Peyer's patch (tissue), 4 donors: ENCODE measurements around the gene CDCP2. TPM values are rescaled to one million over a fixed set of nuclear protein-coding genes. Genes with fewer than 3 reads are reported as not detected.
A peak's percentile ranks its signal among the peaks of the same experiment; 100 is the strongest.
"Not testable (repeated sequence)": the region's sequence is repeated elsewhere in the genome, so short reads cannot be mapped to it uniquely, and the experiment has no call there.

ENCODE experiments used
- DNase-seq, 3 donors: peaks; one replicate each; pipeline ENCODE4 v3.0.0-alpha.2; 2017 to 2019
- H3K27ac ChIP-seq, 4 donors: fragments of 200-600 bp; sonication (generic); one replicate each; pipeline ENCODE4 v1.5.1; 2016 to 2019
- H3K27me3 ChIP-seq, 2 donors: fragments of 200-600 bp; sonication (generic); one replicate each; pipeline ENCODE4 v1.5.1; 2019
- H3K36me3 ChIP-seq, 3 donors: fragments of 200-600 bp; sonication (generic); one replicate each; pipeline ENCODE4 v1.5.1; 2016 to 2019
- H3K4me1 ChIP-seq, 4 donors: fragments of 200-600 bp; sonication (generic); one replicate each; pipeline ENCODE4 v1.5.1; 2016 to 2019
- H3K4me3 ChIP-seq, 4 donors: fragments of 200-600 bp; sonication (generic); 1 replicate in 3 of 4; 2 replicates in 1 of 4; pipeline ENCODE4 v1.5.1; 2016 to 2019; ENCODE audit warnings: mild to moderate bottlenecking in 1 of 4
- H3K9me3 ChIP-seq, 4 donors: fragments of 200-600 bp; sonication (generic); one replicate each; pipeline ENCODE4 v1.5.1; 2016 to 2019; ENCODE audit warnings: mild to moderate bottlenecking in 1 of 4
- POLR2A ChIP-seq, 2 donors: fragments of 450-650 bp; IDR thresholded peaks; one replicate each; pipeline ENCODE4 v1.5.1; 2017; ENCODE audit warnings: antibody characterized with exemption in 2 of 2, mild to moderate bottlenecking in 2 of 2, moderate library complexity in 2 of 2
- total RNA-seq, 4 donors: library from RNA; depleted of rRNA; stranded (reverse); fragments of >200 nt; gene quantifications; one replicate each; pipeline ENCODE4 v1.1.0, GENCODE V29; 2016
- TF ChIP-seq, protein P1 (sequence below), 6 experiments: fragments of 450-650 bp in 4 of 6; fragments of 200-600 bp in 2 of 6; sonication (generic) in 1 of 6; IDR thresholded peaks; one replicate each; pipeline ENCODE4 v1.5.1; 2017 to 2019; ENCODE audit warnings: antibody characterized with exemption in 6 of 6, mild to moderate bottlenecking in 3 of 6, moderate library complexity in 1 of 6

Gene CDCP2
- total RNA-seq, 4 donors from 2014 or later: not detected

DNA sequence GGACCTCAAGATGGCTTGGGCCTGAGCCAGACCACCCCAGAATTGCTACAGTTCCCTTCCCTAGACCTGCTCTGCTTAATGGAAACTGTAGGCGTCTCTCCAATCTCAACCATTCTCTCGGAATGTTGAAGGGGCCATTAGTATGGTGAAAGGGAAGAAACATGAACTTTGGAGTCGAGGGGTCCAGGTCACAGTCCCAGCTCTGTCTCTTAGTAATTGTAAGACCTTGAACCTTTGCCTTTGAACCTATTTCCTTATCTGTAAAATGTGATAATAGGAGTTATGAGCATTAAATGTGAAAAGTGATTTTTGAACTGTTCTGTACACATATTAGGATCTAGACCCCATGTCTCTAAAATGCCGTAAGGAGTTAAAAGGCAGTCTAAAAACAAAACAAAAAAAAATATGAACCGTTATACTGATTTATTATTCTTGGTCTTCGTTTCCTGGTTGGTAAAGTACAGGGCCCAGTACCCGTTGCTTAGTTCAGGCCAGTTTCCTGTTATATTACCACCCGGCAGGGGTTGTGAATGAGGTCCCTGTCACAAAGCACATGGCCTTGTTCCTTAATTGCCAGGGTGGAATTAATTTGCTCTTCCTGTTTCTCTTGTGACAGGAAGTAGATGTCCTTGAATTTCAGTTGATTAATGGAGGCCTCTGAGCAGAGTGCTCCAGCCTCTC is 57.1 kb downstream of the CDCP2 start:
- Histone ChIP-seq H3K4me1 (peaks cover 0 to 18% (median 0%) of the 10 kb centered on the region in 4 donors), H3K4me3 (no peak overlapping the region), H3K9me3 (no peaks in the 10 kb centered on the region), H3K27me3 (no peaks in the 10 kb centered on the region), H3K27ac (peak overlapping the region in 2 of 4 donors; percentile 56 to 59), H3K36me3 (peaks cover 0 to 3% (median 0%) of the 10 kb centered on the region in 3 donors)
- DNase-seq: no peak
- TF ChIP-seq, protein P1, sequence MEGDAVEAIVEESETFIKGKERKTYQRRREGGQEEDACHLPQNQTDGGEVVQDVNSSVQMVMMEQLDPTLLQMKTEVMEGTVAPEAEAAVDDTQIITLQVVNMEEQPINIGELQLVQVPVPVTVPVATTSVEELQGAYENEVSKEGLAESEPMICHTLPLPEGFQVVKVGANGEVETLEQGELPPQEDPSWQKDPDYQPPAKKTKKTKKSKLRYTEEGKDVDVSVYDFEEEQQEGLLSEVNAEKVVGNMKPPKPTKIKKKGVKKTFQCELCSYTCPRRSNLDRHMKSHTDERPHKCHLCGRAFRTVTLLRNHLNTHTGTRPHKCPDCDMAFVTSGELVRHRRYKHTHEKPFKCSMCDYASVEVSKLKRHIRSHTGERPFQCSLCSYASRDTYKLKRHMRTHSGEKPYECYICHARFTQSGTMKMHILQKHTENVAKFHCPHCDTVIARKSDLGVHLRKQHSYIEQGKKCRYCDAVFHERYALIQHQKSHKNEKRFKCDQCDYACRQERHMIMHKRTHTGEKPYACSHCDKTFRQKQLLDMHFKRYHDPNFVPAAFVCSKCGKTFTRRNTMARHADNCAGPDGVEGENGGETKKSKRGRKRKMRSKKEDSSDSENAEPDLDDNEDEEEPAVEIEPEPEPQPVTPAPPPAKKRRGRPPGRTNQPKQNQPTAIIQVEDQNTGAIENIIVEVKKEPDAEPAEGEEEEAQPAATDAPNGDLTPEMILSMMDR (IDR thresholded peaks at IDR 0.05): no peak
- TF ChIP-seq POLR2A (IDR thresholded peaks at IDR 0.05): no peak

DNA sequence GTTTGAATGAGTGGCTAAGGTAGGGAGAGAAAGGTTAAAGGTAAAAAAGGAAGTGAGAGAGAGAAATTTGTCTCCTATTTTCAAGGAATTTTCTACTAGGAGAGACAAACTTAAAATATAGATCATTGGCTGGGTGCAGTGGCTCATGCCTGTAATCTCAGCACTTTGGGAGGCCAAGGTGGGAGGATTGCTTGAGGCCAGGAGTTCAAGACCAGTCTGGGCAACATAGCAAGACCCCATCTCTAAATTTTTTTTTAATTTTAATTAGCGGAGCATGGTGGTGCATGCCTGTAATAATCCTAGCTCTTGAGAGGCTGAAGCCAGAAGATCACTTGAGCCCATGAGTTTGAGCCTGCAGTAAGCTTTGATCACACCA is 58.1 kb downstream of the CDCP2 start:
- H3K4me3 ChIP-seq, H3K27me3 ChIP-seq, DNase-seq, H3K9me3 ChIP-seq, H3K36me3 ChIP-seq: not testable (repeated sequence)
- peaks cover 0 to 18% (median 0%) of the 10 kb centered on the region in 4 donors for H3K4me1 ChIP-seq
- peak overlapping the region in 3 of 4 donors; percentile 32 to 59 (median 57) for H3K27ac ChIP-seq

DNA sequence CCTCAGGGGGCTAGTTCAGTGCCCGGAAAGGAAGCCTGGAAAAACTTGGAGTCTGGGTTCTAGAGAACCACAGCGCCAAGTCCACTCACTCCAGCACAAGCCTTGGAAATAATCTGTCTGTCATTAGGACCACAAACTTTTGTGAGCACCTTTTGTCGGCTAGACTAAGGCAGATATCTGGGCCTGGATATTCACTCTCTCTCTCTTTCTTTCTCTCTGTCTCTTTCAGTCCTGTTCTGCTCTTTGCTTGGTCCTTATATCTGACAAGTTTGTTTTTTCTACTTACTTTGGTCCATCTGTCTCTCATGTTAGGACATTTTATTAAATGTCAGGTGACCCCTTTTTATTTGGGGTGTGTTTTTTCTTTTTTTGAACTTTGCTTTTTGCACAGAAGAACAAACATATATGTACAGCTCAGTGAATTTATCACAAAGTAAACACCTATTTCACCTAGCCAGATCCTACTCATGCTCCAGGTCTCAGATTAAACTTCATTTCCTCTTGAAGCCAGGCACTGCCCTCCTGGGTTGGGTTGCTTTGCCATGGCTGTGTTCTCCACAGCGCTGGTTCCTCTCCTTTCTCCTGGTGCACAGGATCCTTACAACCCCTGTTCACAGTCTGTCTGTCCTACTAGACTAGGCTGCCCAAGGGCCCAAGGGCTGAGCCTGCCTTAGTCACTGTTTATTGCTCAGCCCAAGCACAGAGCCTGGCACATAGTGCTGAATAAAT is 58.6 kb downstream of the CDCP2 start:
- Histone ChIP-seq H3K9me3 (no peaks in the 10 kb centered on the region), H3K4me1 (peaks cover 0 to 18% (median 0%) of the 10 kb centered on the region in 4 donors), H3K27me3 (no peaks in the 10 kb centered on the region), H3K27ac (peak overlapping the region in 3 of 4 donors; percentile 32 to 59 (median 57)), H3K4me3 (no peak overlapping the region), H3K36me3 (peaks cover 0 to 3% (median 0%) of the 10 kb centered on the region in 3 donors)
- no peak for TF ChIP-seq POLR2A (IDR thresholded peaks at IDR 0.05)
- TF ChIP-seq, protein P1 (IDR thresholded peaks at IDR 0.05): no peak
- peak in 2 of 3 donors; percentile 61 to 62 for DNase-seq

DNA sequence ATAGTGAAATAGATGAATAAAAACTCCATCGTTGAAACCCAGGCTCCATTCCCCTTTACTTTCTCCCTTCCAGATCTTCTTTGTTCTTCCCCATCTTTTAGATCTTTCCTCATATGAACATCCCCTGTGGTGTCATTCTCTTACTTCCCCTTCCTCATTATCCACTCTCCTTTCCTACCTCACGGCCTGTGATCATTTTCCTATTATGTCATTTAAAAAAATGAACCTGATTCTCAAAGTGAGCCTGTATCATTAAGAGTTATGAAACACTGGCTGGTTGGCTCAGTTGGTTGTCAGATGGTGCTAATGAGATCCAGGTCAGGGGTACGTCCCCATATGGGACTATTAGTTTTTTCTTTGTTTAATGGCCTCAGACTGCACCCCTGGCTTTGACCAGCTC is 61.1 kb downstream of the CDCP2 start:
- Histone ChIP-seq H3K27ac (no peak overlapping the region), H3K4me3 (no peak overlapping the region), H3K27me3 (no peaks in the 10 kb centered on the region), H3K4me1 (peaks cover 0 to 18% (median 0%) of the 10 kb centered on the region in 4 donors), H3K9me3 (no peaks in the 10 kb centered on the region), H3K36me3 (peaks cover 0 to 4% (median 0%) of the 10 kb centered on the region in 3 donors)
- DNase-seq: no peak
- TF ChIP-seq POLR2A (IDR thresholded peaks at IDR 0.05): no peak
- TF ChIP-seq, protein P1 (IDR thresholded peaks at IDR 0.05): no peak

DNA sequence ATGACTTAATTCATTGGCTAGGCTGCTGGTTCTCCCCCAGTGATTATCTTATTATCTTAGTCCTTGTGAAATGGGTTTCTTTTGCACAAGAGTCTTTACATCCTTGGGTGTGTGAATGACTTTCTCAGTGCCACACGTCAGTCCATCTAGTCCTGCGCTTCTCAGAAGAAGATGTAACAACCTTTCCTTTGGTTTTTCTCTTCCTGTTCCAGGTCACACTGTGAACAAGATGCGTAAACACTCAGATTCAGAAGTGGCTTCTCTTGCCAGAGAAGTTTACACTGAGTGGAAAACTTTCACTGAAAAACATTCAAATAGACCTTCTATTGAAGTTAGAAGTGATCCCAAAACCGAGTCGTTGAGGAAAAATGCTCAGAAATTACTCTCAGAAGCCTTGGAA is 64.4 kb downstream of the CDCP2 start:
- Histone ChIP-seq H3K27ac (no peak overlapping the region), H3K27me3 (no peaks in the 10 kb centered on the region), H3K36me3 (peaks cover 0 to 3% (median 0%) of the 10 kb centered on the region in 3 donors), H3K4me1 (peaks cover 0 to under 1% (median 0%) of the 10 kb centered on the region in 4 donors), H3K9me3 (no peaks in the 10 kb centered on the region), H3K4me3 (no peak overlapping the region)
- TF ChIP-seq, protein P1 (IDR thresholded peaks at IDR 0.05): no peak
- no peak for TF ChIP-seq POLR2A (IDR thresholded peaks at IDR 0.05)
- no peak for DNase-seq

DNA sequence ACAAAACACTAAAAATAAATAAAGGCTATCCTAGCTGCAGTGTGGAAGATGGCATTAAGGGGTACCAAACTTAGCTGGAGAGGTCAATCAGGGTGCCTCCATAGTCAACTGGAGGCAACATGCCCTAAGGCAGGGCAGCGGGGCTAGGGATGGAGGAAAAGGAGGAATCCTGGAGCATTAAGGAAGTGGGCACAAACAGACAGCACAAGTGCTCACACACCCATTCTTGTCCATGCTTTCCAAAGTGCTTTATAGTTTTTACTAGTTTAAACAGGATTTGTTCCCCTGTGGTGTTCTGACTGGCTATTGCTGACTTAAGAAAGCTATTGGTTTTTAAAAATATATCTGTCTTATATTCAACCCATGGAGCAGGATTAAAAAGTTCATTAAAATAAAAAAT is 66.0 kb downstream of the CDCP2 start:
- no peak for TF ChIP-seq POLR2A (IDR thresholded peaks at IDR 0.05)
- TF ChIP-seq, protein P1 (IDR thresholded peaks at IDR 0.05): no peak
- Histone ChIP-seq H3K27ac (no peak overlapping the region), H3K4me1 (no peaks in the 10 kb centered on the region), H3K27me3 (no peaks in the 10 kb centered on the region), H3K4me3 (no peak overlapping the region), H3K9me3 (no peaks in the 10 kb centered on the region), H3K36me3 (peaks cover 0 to 3% (median 0%) of the 10 kb centered on the region in 3 donors)
- DNase-seq: no peak
